ENCODE measurements around the gene STX18.

STX18 gene

DNA sequence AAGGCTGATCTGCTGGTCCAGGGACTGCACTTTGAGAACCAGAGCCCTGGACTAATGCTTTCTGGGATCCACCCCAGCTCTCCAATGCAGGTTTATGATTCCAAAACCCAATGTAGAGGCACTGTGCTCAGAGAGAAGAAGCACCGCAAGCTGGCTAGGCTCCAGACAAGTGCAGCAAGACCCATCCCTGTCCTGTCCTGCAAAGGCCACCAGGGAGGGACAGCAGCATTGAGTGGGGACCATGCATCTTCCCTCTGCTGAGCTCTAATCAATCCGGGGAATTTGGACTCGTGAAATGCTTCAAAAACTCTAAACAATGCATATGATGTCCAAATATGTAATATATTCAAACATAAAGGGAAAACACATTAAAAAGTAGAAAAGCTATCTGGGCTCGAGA is 165.8 kb downstream of the STX18 start:
- no peak for TF ChIP-seq EZH2 (IDR thresholded peaks at IDR 0.05)
- no peak for TF ChIP-seq POLR2AphosphoS5 (IDR thresholded peaks at IDR 0.05; ENCODE audit: borderline replicate concordance, low read depth, low read length)
- no peak for TF ChIP-seq FOXP2 (optimal IDR thresholded peaks at IDR 0.05; ENCODE audit: control extremely low read depth, extremely low read length, insufficient read depth)
- Histone ChIP-seq H3K27ac (no peak overlapping the region), H3K36me3 (ENCODE audit: insufficient read depth, low read length) (no peaks in the 10 kb centered on the region), H3K9me3 (ENCODE audit: low read depth, low read length) (no peaks in the 10 kb centered on the region; the same call in 1 of the 2 replicates), H3K9ac (ENCODE audit: insufficient read length) (no peak overlapping the region), H3K4me3 (no peak overlapping the region)
- no peak for DNase-seq (ENCODE audit: low read depth, low spot score)

DNA sequence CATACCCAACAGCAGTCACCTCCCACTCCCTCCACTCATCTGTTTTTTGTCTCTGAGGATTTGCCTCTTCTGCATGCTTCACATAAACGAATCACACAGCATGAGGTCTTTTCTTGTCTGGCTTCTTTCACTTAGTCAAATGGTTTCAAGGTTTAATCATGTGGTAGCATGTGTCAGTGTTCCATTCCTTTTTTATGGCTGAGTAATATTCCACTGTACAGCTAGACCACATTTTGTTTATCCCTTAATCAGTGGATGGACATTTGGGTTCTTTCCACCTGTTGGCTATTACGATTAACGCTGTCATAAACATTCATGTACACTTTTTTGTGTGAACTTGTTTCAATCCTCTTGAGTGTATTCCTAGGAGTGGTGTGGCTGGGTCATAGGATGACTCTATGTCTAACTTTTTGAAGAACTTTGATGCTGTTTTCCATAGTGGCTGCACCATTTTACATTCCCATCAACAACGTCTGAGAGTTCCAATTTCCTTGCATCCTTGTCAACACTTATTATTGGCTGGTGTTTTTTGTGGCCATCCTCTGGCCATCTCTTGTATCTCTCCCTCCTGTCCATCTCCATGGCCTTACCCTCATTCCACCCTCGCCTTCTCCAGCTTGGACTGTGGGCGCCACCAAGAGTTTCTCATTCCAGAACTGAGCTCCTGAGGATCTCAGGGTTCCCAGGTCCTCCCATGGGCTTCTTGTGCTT is 167.3 kb downstream of the STX18 start:
- H3K36me3 ChIP-seq (ENCODE audit: insufficient read depth, low read length) = no peaks in the 10 kb centered on the region
- no peak overlapping the region for H3K4me3 ChIP-seq
- no peak for TF ChIP-seq FOXP2 (optimal IDR thresholded peaks at IDR 0.05; ENCODE audit: control extremely low read depth, extremely low read length, insufficient read depth)
- TF ChIP-seq EZH2 (IDR thresholded peaks at IDR 0.05) = no peak
- TF ChIP-seq POLR2AphosphoS5 (IDR thresholded peaks at IDR 0.05; ENCODE audit: borderline replicate concordance, low read depth, low read length) = no peak
- no peaks in the 10 kb centered on the region; the same call in 1 of the 2 replicates for H3K9me3 ChIP-seq (ENCODE audit: low read depth, low read length)
- DNase-seq (ENCODE audit: low read depth, low spot score) = no peak
- H3K27ac ChIP-seq = no peak overlapping the region
- H3K9ac ChIP-seq (ENCODE audit: insufficient read length) = no peak overlapping the region
